Cardiac fibroblast (primary cell): ENCODE data around the gene CHST8.

Experiments used
- DNase-seq, 2 donors: peaks; one replicate each; pipeline versions ENCODE4 v3.0.0 to v3.0.0-alpha.2; 2010; ENCODE audit warnings: low read depth in 2 of 2
- H3K4me3 ChIP-seq, 2 donors: replicated peaks in 1 of 2; 1 replicate in 1 of 2; 2 replicates in 1 of 2; pipeline ENCODE4 v1.5.1; 2011; ENCODE audit warnings: low read depth in 2 of 2, low read length in 2 of 2, mild to moderate bottlenecking in 2 of 2, moderate library complexity in 1 of 2
- CTCF ChIP-seq: IDR thresholded peaks from one replicate; pipeline ENCODE4 v1.5.1; 2011; ENCODE audit warnings: low read depth, mild to moderate bottlenecking, low read length, inconsistent platforms

Gene CHST8

GRCh38 chr19:33777351-33777750 lies 155.6 kb downstream of the CHST8 start:
- no peak for TF ChIP-seq CTCF
- no peak overlapping the region for H3K4me3 ChIP-seq
- no peak for DNase-seq

GRCh38 chr19:33777753-33778088 lies 156.0 kb downstream of the CHST8 start:
- no peak for DNase-seq
- TF ChIP-seq CTCF: no peak
- H3K4me3 ChIP-seq: no peak overlapping the region

- peak; percentile 77 to 78 for DNase-seq
- no peak overlapping the region for H3K4me3 ChIP-seq
- TF ChIP-seq CTCF: peak; percentile 97
These were observed 156.5 kb downstream of the CHST8 start for GRCh38 chr19:33778089-33778791.

GRCh38 chr19:33779849-33780248 lies 158.1 kb downstream of the CHST8 start:
- TF ChIP-seq CTCF: no peak
- no peak overlapping the region for H3K4me3 ChIP-seq
- DNase-seq: no peak

GRCh38 chr19:33780251-33780650 lies 158.5 kb downstream of the CHST8 start:
- TF ChIP-seq CTCF: no peak
- no peak overlapping the region for H3K4me3 ChIP-seq
- no peak for DNase-seq

- DNase-seq: peak in 1 of 2 donors; percentile 8
- no peak overlapping the region for H3K4me3 ChIP-seq
- no peak for TF ChIP-seq CTCF
These were observed 159.0 kb downstream of the CHST8 start for GRCh38 chr19:33780746-33781145.

GRCh38 chr19:33781415-33781935 lies 159.7 kb downstream of the CHST8 start:
- TF ChIP-seq CTCF: no peak

More at GRCh38 chr19:33781415-33781935, 159.7 kb downstream of the CHST8 start:
- DNase-seq: no peak
- H3K4me3 ChIP-seq: no peak overlapping the region
